Measurements from ENCODE around the gene CERS4.
"Not testable (repeated sequence)": the region's sequence is repeated elsewhere in the genome, so short reads cannot be mapped to it uniquely, and the experiment has no call there.

Gene CERS4

DNA sequence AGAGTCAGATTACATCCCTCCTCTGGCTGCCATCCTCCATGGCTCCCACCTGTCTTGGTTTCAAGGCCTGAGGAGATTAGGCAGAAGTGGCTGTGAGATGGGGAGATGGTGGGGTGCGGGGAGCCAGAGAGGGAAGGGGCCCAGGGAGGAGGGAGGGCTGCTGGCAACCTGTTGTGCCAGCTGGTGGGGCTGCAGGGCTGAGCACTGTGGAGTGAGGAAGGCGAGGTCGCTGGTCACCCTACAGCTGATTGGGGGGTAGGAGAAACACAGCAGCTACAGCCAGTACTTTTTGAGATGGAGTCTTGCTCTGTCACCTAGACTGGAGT is 50.7 kb downstream of the CERS4 start:
- ATAC-seq (ENCODE audit: insufficient read depth, low read depth), result no peak
- H3K4me1 ChIP-seq (ENCODE audit: insufficient read depth, low read length), result no peaks in the 10 kb centered on the region
- no peak overlapping the region for H3K4me2 ChIP-seq (ENCODE audit: insufficient read depth, low read length)
- no peaks in the 10 kb centered on the region for H4K20me1 ChIP-seq (ENCODE audit: insufficient read depth, low read length)
- no peak overlapping the region for H3K4me3 ChIP-seq (ENCODE audit: low read depth in 1 of 2, low read length in 2 of 2)
- no peak overlapping the region for H3K9ac ChIP-seq (ENCODE audit: low read depth, low read length)
- no peak for DNase-seq
- no peaks in the 10 kb centered on the region for H3K9me3 ChIP-seq (ENCODE audit: insufficient read depth, low read length, severe bottlenecking)
- H3K27ac ChIP-seq (ENCODE audit: low read length), result no peak overlapping the region
- no peaks in the 10 kb centered on the region for H3K79me2 ChIP-seq (ENCODE audit: insufficient read depth, low read length)
- H3K27me3 ChIP-seq (ENCODE audit: insufficient read depth, low read length, poor library complexity), result no peaks in the 10 kb centered on the region
- H3K36me3 ChIP-seq (ENCODE audit: insufficient read depth, low read length), result no peaks in the 10 kb centered on the region
- no peak overlapping the region for H2AFZ ChIP-seq (ENCODE audit: low read depth, low read length)
- TF ChIP-seq EZH2 (IDR thresholded peaks at IDR 0.05; ENCODE audit: borderline replicate concordance, low read depth, low read length, severe bottlenecking), result no peak
- no peak for TF ChIP-seq CTCF (IDR thresholded peaks at IDR 0.05; ENCODE audit: borderline replicate concordance, extremely low read depth, low read length, poor library complexity, severe bottlenecking)

GRCh38 chr19:8261347-8261746 is 52.2 kb downstream of the CERS4 start:
- Histone ChIP-seq H3K9me3 (ENCODE audit: insufficient read depth, low read length, severe bottlenecking) (no peaks in the 10 kb centered on the region), H3K4me2 (ENCODE audit: insufficient read depth, low read length) (no peak overlapping the region), H3K27me3 (ENCODE audit: insufficient read depth, low read length, poor library complexity) (no peaks in the 10 kb centered on the region), H4K20me1 (ENCODE audit: insufficient read depth, low read length) (no peaks in the 10 kb centered on the region), H3K4me3 (ENCODE audit: low read depth in 1 of 2, low read length in 2 of 2) (no peak overlapping the region), H3K4me1 (ENCODE audit: insufficient read depth, low read length) (no peaks in the 10 kb centered on the region), H3K79me2 (ENCODE audit: insufficient read depth, low read length) (no peaks in the 10 kb centered on the region), H3K27ac (ENCODE audit: low read length) (no peak overlapping the region), H3K9ac (ENCODE audit: low read depth, low read length) (no peak overlapping the region), H2AFZ (ENCODE audit: low read depth, low read length) (no peak overlapping the region), H3K36me3 (ENCODE audit: insufficient read depth, low read length) (no peaks in the 10 kb centered on the region)
- ATAC-seq (ENCODE audit: insufficient read depth, low read depth), result no peak
- no peak for DNase-seq
- no peak for TF ChIP-seq EZH2 (IDR thresholded peaks at IDR 0.05; ENCODE audit: borderline replicate concordance, low read depth, low read length, severe bottlenecking)
- no peak for TF ChIP-seq CTCF (IDR thresholded peaks at IDR 0.05; ENCODE audit: borderline replicate concordance, extremely low read depth, low read length, poor library complexity, severe bottlenecking)

- no peak for TF ChIP-seq EZH2 (IDR thresholded peaks at IDR 0.05; ENCODE audit: borderline replicate concordance, low read depth, low read length, severe bottlenecking)
- no peak for TF ChIP-seq CTCF (IDR thresholded peaks at IDR 0.05; ENCODE audit: borderline replicate concordance, extremely low read depth, low read length, poor library complexity, severe bottlenecking)
- no peak for ATAC-seq (ENCODE audit: insufficient read depth, low read depth)
These were observed 52.7 kb downstream of the CERS4 start for GRCh38 chr19:8261881-8262280.

DNA sequence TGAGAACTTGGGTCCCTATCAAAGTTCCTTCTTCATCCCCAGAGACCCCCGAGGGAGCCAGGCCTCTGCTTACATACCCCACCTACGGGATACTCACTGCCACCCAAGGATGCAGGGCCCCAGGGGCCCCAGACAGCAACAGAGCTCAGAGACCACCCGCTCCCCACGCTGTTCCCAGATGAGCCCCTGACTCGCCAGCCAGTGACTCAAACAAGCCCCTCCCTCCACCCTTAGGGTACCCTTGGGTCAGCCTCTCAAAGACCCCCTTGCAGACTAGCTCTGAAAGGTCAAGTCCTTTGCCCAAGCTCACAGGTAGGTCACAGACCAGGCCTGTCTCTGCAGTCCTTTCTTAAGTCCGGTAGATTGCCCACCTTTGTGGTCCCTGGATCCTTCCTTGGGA is 53.3 kb downstream of the CERS4 start:
- TF ChIP-seq CTCF (IDR thresholded peaks at IDR 0.05; ENCODE audit: borderline replicate concordance, extremely low read depth, low read length, poor library complexity, severe bottlenecking), result no peak
- TF ChIP-seq EZH2 (IDR thresholded peaks at IDR 0.05; ENCODE audit: borderline replicate concordance, low read depth, low read length, severe bottlenecking), result no peak
- Histone ChIP-seq H3K4me3 (ENCODE audit: low read depth in 1 of 2, low read length in 2 of 2) (no peak overlapping the region), H3K4me1 (ENCODE audit: insufficient read depth, low read length) (peaks cover 1% of the 10 kb centered on the region), H3K9me3 (ENCODE audit: insufficient read depth, low read length, severe bottlenecking) (no peaks in the 10 kb centered on the region), H3K27me3 (ENCODE audit: insufficient read depth, low read length, poor library complexity) (no peaks in the 10 kb centered on the region), H2AFZ (ENCODE audit: low read depth, low read length) (no peak overlapping the region), H3K79me2 (ENCODE audit: insufficient read depth, low read length) (no peaks in the 10 kb centered on the region), H4K20me1 (ENCODE audit: insufficient read depth, low read length) (no peaks in the 10 kb centered on the region), H3K4me2 (ENCODE audit: insufficient read depth, low read length) (no peak overlapping the region), H3K36me3 (ENCODE audit: insufficient read depth, low read length) (no peaks in the 10 kb centered on the region), H3K9ac (ENCODE audit: low read depth, low read length) (no peak overlapping the region), H3K27ac (ENCODE audit: low read length) (no peak overlapping the region)
- DNase-seq (no peak), ATAC-seq (ENCODE audit: insufficient read depth, low read depth) (no peak)

More at GRCh38 chr19:8261881-8262280, 52.7 kb downstream of the CERS4 start:
- H3K9ac ChIP-seq (ENCODE audit: low read depth, low read length), result no peak overlapping the region
- H3K4me3 ChIP-seq (ENCODE audit: low read depth in 1 of 2, low read length in 2 of 2), result no peak overlapping the region
- no peak overlapping the region for H2AFZ ChIP-seq (ENCODE audit: low read depth, low read length)
- no peaks in the 10 kb centered on the region for H3K4me1 ChIP-seq (ENCODE audit: insufficient read depth, low read length)
- no peaks in the 10 kb centered on the region for H3K36me3 ChIP-seq (ENCODE audit: insufficient read depth, low read length)
- no peaks in the 10 kb centered on the region for H3K79me2 ChIP-seq (ENCODE audit: insufficient read depth, low read length)
- H3K4me2 ChIP-seq (ENCODE audit: insufficient read depth, low read length), result no peak overlapping the region
- no peak overlapping the region for H3K27ac ChIP-seq (ENCODE audit: low read length)
- H3K27me3 ChIP-seq (ENCODE audit: insufficient read depth, low read length, poor library complexity), result no peaks in the 10 kb centered on the region
- H3K9me3 ChIP-seq (ENCODE audit: insufficient read depth, low read length, severe bottlenecking), result no peaks in the 10 kb centered on the region
- no peaks in the 10 kb centered on the region for H4K20me1 ChIP-seq (ENCODE audit: insufficient read depth, low read length)
- no peak for DNase-seq

GRCh38 chr19:8264248-8264647 is 55.1 kb downstream of the CERS4 start:
- not testable (repeated sequence) for H2AFZ ChIP-seq (ENCODE audit: low read depth, low read length); H3K36me3 ChIP-seq (ENCODE audit: insufficient read depth, low read length); H3K4me2 ChIP-seq (ENCODE audit: insufficient read depth, low read length)

More at GRCh38 chr19:8264248-8264647, 55.1 kb downstream of the CERS4 start:
- not testable (repeated sequence) for H3K27me3 ChIP-seq (ENCODE audit: insufficient read depth, low read length, poor library complexity); H3K27ac ChIP-seq (ENCODE audit: low read length); H3K4me3 ChIP-seq (ENCODE audit: low read depth in 1 of 2, low read length in 2 of 2); ATAC-seq (ENCODE audit: insufficient read depth, low read depth); DNase-seq; H3K9ac ChIP-seq (ENCODE audit: low read depth, low read length); H3K79me2 ChIP-seq (ENCODE audit: insufficient read depth, low read length); H3K9me3 ChIP-seq (ENCODE audit: insufficient read depth, low read length, severe bottlenecking); H4K20me1 ChIP-seq (ENCODE audit: insufficient read depth, low read length)
- peaks cover 19% of the 10 kb centered on the region for H3K4me1 ChIP-seq (ENCODE audit: insufficient read depth, low read length)

All from DND-41 (cell line).